Effector CD4-positive, alpha-beta T cell (primary cell): ENCODE measurements around the gene RAB19.

Experiments used
- DNase-seq: peaks from one replicate; pipeline ENCODE4 v3.0.0-alpha.2; 2020
- total RNA-seq: gene quantifications from one replicate; lab custom pipeline; 2026; lab: John Stamatoyannopoulos, UW

RAB19 gene
- total RNA-seq = 2.8 reads per million, percentile 9 among the genes with 10 or more reads in this experiment

GRCh38 chr7:140403878-140404564, at the start of gene RAB19:
Gene RAB19 (plus strand): TSS chr7:140404058. CDS start chr7:140407647, 3,589 bp downstream.
- DNase-seq = peak; percentile 26

- DNase-seq = no peak
These were observed 45.8 kb upstream of the RAB19 start for GRCh38 chr7:140358024-140358411.

- DNase-seq = no peak
These were observed 45.3 kb upstream of the RAB19 start for GRCh38 chr7:140358412-140359051.

GRCh38 chr7:140360697-140361229, 43.1 kb upstream of the RAB19 start:
- DNase-seq = no peak

- DNase-seq = no peak
These were observed 39.0 kb upstream of the RAB19 start for GRCh38 chr7:140364819-140365218.

GRCh38 chr7:140367528-140367927, 36.3 kb upstream of the RAB19 start:
- DNase-seq = no peak

- DNase-seq = no peak
These were observed 34.6 kb upstream of the RAB19 start for GRCh38 chr7:140369294-140369693.

- DNase-seq = no peak
These were observed 28.5 kb upstream of the RAB19 start for GRCh38 chr7:140375323-140375722.

- DNase-seq = no peak
These were observed 27.7 kb upstream of the RAB19 start for GRCh38 chr7:140375892-140376730.

- no peak for DNase-seq
These were observed 19.7 kb upstream of the RAB19 start for GRCh38 chr7:140383954-140384713.

GRCh38 chr7:140384894-140385545, 18.8 kb upstream of the RAB19 start:
- no peak for DNase-seq

- DNase-seq = no peak
These were observed 14.4 kb upstream of the RAB19 start for GRCh38 chr7:140389445-140389844.

- DNase-seq = no peak
These were observed 13.8 kb upstream of the RAB19 start for GRCh38 chr7:140390034-140390433.

GRCh38 chr7:140390466-140391190, 13.2 kb upstream of the RAB19 start:
- no peak for DNase-seq

GRCh38 chr7:140391634-140392033, 12.2 kb upstream of the RAB19 start:
- no peak for DNase-seq

- DNase-seq = no peak
These were observed 10.0 kb upstream of the RAB19 start for GRCh38 chr7:140393756-140394306.

GRCh38 chr7:140397784-140398750, 5.8 kb upstream of the RAB19 start, which contains the start of gene SLC37A3:
Gene SLC37A3 (minus strand): TSS chr7:140398530. CDS start chr7:140382526, 16,004 bp downstream.
- DNase-seq = peak; percentile 85

GRCh38 chr7:140398821-140399220, 5.0 kb upstream of the RAB19 start:
- DNase-seq = no peak

- DNase-seq = no peak
These were observed 3.5 kb upstream of the RAB19 start for GRCh38 chr7:140400381-140400780.
